EH (cell line): ENCODE measurements around the gene CMTM5.
"Not testable (repeated sequence)": the region's sequence is repeated elsewhere in the genome, so short reads cannot be mapped to it uniquely, and the experiment has no call there.

Experiments used
- DNase-seq: peaks from one replicate; pipeline ENCODE4 v3.0.0-alpha.2; 2015; ENCODE audit warnings: low read depth

Gene CMTM5

GRCh38 chr14:23399136-23399535, 22.3 kb downstream of the CMTM5 start:
- DNase-seq, result no peak

- DNase-seq, result no peak
These were observed 22.7 kb downstream of the CMTM5 start for GRCh38 chr14:23399591-23399990.

- DNase-seq, result not testable (repeated sequence)
These were observed 23.8 kb downstream of the CMTM5 start for GRCh38 chr14:23400496-23401149.

DNA sequence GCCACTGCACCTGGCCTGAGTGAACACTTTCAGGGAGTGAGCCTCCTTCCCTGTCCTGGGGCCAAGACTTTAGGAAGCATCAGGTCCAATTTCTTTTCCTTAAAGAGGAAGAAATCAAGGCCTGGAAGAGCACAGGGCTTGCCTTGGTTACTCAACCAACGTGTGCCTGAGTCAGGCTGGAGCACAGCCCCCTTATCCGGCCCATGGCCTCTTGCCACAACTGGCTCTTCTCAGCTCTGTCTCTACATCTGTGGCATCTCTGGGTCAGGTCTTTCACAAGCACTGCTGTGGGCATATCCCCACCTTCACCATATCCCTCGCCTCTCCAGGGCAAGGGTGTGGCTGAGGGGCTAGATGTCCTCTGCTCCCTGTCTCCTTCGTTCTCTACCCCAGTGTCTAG, 24.4 kb downstream of the CMTM5 start:
- DNase-seq, result no peak

- DNase-seq, result no peak
These were observed 25.7 kb downstream of the CMTM5 start for GRCh38 chr14:23402296-23403138.

- DNase-seq, result no peak
These were observed 26.2 kb downstream of the CMTM5 start for GRCh38 chr14:23403139-23403438.

DNA sequence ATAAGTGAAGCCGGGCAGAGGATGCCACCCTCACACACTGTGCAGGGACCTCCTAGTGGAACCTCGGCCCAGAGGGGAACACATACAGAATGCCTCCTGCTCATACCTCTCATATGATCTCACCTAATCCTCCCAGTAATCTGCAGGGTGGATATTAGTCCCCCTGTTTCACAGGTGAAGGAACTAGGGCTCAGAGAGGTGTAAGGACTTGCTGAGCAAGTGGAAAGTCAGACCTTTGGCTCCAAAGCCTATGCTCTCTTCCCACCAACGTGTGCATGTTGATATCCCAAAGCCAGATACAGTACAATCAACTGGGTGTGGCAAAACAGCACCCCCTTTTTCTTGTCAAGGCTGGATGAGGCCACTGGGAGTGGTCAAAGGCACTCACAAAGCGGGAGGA, 27.1 kb downstream of the CMTM5 start:
- no peak for DNase-seq

DNA sequence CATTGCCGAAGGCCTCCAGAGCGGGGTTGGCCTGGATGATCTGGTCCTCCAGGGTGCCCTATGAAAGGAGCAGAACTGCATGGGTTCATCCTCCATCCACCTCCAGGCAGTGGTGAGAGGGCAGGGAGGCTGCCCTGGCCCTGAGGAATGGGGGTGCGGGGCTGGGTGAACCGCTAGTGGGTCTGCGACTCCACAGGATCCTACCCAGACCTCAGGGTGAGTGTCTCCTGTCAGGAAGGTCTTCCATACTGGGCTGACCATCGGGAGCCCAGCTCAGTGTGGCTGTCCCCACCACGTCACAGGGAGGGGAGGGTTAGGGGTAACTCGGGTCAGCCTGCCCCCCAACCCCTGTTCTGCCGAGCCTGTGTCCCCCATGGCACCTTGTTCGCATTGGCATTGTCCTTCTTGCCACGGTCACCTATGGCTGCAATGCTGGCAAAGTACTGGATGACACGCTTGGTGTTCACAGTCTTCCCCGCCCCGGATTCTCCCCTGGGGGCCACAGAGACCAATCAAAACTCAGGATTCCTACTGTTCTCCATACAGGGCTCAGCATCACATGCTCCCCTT, 27.6 kb downstream of the CMTM5 start:
- DNase-seq, result no peak

- no peak for DNase-seq
These were observed 28.2 kb downstream of the CMTM5 start for GRCh38 chr14:23405096-23405495.

DNA sequence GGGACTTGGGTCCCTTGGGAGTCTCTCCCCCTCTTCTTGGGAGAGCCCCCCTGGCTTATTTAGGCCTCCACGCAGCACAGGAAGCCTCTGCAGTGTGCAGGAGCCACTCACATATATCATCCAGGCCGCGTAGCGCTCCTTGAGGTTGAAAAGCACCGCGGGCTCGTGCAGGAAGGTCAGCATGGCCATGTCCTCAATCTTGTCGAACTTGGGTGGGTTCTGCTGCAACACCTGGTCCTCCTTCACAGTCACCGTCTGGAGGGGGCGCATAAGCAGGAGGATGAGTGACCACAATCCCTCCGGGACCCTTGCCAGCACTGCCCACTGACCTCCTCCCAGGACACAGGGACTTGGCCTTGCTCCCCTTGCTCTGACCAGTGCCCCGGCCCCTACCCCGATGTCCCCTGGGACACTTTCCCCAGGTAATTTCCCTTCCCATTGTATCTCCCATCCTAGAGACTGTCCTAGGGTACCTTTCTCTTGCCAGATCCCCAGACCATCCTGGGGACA, 28.7 kb downstream of the CMTM5 start:
- DNase-seq, result no peak

DNA sequence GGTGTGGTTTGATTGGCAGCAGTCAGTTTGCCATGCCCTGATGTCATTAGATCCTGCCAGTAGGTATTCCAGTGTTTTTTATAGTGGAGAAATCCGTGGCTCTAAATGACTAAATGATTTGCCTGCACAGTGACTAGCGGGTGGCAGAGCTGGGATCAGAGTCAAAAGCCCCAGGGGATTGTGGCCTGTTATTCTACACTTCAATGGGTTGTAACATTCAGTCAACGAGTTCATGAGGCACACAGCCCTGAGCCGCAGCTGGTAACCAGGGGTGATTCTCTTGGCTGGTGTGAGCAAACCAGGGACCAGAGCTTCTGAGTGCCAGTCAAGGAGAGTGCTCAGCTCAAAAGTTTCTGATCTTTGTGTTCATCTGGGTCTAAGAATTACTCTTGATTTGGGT, 29.4 kb downstream of the CMTM5 start:
- no peak for DNase-seq

GRCh38 chr14:23406725-23407355, 30.0 kb downstream of the CMTM5 start:
- DNase-seq, result no peak

- no peak for DNase-seq
These were observed 30.9 kb downstream of the CMTM5 start, which contains the start of gene MYH6 for GRCh38 chr14:23407516-23408306. MYH6 (minus strand) TSS chr14:23408273; CDS start chr14:23407223, 1,050 bp downstream.

DNA sequence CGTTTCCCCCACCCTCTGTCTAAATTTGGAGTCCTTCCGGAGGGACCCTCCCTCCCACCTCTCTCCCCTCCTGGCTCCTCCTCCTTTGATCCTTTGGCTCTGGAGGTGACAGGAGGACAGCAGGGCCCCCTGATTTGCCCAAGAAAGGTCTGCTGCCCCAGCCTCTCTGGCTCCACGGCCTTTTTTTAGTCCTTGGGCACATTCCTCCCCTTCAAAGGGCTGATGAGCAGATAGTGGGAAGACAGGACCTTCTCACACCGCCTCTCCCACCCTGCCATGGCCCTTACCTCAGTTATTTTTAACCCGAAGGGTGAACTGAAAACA, 31.4 kb downstream of the CMTM5 start:
- DNase-seq, result no peak

- no peak for DNase-seq
These were observed 32.6 kb downstream of the CMTM5 start for GRCh38 chr14:23409475-23409874.

DNA sequence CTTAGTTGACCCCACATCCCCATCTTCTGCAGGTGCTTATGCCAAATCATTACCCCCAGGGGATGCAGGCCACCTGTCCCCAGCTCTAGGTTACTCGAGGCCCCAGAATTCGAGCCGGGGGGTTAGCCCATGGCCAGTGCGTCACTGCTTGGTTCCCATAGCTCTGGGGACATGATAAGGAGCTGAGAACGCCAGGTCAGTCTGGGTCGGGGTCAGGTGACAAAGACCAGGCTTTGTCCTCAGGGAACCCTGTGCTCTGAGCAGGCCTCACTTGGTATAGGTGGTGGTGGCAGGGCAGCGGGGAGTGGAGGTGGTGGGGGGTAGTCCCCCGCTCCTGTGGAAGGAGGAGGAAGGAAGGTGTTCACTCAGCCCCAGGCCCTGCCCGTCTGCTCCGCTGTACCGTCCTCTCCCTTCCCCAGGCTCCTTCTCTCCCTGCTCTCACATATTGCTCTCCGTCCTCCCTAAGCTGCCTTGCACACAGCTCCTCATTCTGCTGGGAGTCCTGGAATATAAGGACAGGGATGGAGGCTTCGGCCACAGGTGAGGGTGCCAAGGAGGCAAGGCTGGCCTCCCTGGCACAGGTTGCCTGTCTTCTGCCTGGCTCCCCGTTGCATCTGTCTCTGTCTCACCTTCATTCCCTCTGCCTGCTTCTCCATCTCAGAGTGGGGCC, 33.3 kb downstream of the CMTM5 start:
- no peak for DNase-seq

DNA sequence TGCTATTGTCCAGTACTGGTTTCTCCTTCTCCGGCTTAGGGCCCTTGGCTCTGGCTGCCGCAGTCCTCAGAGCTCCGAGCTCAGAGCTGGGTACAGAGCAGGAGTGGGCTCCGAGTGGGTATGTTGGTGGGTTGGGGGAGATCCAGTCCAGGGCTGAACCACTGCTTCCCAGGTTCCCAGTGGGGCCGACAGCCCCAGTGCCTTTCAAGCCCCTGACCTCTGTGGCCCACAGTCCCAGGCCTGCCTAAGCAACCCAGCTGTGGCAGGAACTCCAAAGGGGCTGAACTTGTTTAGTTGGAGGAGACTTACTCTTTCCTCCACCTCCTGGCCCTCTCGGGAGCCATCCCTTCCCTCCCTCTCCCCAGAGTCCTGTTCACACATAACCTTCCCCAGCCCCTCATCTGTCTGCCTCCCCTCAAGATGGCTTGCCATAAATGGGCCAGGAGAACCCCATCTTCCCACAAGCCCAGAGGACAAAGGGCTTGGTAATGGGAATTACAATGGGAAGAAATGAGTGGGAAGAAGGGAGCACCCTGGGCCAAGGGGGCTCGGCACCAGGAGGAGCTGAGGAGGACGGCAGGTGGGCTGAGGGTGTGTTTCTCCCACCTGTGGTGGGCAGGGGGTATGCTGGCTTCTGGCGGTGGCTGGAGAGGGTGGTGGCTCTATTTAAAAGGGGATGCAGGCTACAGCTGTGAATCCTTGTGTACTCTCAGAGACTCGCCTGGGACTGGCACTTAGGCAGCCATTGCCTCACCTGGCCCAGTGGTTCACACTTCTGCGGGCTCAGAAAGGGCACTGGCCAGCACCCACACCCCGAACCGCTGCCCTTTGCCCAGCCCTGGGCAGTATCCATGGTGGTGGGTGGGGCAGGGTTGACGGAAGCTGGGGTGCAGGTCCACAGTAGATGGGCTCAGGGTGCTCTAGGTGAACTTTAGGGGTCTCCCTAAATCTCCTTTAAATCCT, 35.0 kb downstream of the CMTM5 start:
- DNase-seq, result no peak

DNA sequence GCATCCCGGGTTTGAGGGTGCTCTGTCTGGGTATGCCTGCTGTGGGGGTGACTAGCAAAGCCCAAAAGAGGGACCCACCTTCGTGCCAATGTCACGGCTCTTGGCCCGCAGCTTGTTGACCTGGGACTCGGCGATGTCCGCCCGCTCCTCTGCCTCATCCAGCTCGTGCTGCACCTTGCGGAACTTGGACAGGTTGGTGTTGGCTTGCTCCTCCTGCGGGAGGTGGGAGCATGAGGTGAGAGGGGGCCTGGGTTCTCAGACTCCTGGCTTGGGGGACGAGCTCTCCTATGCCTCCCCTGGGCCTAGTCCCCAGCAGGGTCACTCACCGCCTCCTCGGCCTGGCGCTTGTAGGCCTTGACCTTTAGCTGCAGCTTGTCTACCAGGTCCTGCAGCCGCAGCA, 36.8 kb downstream of the CMTM5 start:
- no peak for DNase-seq

DNA sequence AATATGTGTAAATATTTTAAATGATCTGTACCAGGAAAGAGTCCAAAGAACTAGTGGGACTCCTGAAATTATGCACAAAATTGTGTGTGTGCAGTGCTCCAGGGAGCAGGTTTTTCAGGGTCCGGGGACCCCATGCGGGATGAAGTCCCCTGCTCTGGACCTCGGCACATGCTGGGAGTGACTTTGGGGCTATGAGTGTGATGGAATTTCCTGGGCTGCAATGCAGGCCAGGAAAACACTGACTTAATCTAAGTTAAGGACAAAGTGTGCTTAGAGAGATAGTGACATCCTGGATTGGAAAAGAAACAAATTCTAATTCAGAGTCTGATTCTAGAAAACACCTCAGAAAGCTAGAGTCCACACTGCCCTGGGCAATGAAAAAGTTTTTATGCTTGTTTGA, 37.4 kb downstream of the CMTM5 start:
- DNase-seq, result no peak
